NCI-H2227 (cell line): Measurements from ENCODE around the gene RAX2.

Experiments used
- DNase-seq: peaks from one replicate; lab custom pipeline; 2025; ENCODE audit not compliant: unreplicated experiment; lab: John Stamatoyannopoulos, UW

The RAX2 gene

DNA sequence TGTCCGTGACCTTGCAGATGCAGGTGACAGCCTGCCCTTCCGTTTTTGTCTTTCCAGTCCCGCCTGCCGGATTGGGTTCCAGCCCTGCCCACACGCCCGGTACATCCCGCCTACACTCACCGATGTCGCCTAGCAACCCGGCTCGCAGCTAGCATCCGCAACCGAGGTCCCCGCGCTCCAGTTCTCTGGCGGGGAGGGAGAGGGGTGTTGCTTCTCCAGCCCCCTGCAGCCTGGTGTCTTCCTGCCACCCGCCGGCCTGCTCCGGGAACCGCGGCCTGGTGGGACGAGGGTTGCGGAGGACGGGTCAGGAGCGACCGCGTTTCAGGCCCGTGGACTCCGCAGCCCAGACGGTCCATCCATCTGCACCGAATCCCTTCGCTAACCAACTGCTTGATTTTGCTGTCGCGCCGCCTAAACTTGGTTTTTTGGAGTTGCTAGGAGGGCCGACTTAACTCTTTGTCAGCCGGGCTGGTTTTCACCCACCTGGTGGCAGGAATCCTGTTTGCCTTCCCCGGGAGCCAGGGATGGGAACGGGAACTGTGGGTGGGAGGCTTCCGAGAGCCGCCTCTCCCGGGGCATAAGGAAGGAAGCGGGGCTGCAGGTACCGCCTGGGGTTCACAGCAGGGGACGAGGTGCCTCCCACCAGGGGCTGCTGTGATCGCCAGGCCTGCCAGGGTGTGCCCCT, 29.5 kb upstream of the RAX2 start:
- peak; percentile 57 for DNase-seq

DNA sequence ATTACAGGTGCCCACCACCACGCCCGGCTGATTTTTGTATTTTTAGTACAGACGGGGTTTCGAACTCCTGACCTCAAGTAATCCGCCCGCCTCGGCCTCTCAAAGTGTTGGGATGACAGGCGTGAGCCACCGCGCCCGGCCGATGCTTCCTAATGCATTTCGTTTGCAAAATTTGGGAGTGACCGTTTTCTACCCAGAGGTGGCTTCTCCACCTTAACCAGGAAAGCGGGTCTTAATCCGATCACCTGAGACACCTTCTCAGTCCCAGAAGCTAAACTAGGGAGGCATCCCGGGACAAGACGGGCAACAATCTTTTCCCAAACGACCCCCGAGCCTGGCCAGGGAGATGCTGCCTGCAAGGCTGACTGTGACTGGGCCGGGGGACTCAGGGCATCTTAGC, 29.0 kb upstream of the RAX2 start:
- no peak for DNase-seq

DNA sequence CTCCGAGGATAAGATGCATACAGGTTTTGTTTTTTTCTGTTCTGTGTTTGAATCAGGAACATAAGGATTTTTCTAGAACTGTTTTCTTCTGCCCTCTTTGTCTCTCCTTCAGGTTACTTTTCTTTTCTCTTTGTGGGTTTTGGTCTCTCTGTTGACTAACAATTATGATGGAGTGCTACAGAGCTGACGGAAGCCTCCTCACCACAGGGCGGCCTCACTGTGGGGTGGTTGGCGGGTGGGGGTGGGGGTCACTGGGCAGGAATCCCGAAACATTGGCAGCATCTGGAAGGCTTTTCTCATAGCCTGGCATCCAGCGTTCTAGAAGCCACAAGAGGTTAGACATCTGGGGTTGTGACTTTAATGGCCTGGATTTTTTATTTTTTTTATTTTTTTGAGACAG, 26.1 kb upstream of the RAX2 start:
- no peak for DNase-seq

DNA sequence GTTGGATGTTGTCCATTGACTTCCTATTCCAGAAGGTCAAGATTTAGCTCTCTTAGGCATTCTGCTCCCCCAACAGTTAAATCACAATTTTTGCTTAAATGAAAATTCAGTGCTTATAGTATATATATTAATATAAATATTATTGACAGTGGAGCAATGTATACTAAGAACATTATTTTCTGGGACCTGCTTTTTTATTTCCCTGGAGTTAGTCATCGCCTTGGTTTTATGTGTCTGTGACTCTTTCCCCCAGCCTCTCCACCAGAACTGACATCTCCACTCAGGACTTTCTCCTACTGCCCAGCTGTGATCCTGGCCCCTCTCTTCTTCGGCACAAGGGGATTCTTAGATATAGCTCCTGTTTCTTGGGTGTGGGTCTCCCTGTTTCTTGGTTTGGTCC, 24.3 kb upstream of the RAX2 start:
- no peak for DNase-seq

GRCh38 chr19:3793799-3794198, 21.8 kb upstream of the RAX2 start:
- DNase-seq: no peak

DNA sequence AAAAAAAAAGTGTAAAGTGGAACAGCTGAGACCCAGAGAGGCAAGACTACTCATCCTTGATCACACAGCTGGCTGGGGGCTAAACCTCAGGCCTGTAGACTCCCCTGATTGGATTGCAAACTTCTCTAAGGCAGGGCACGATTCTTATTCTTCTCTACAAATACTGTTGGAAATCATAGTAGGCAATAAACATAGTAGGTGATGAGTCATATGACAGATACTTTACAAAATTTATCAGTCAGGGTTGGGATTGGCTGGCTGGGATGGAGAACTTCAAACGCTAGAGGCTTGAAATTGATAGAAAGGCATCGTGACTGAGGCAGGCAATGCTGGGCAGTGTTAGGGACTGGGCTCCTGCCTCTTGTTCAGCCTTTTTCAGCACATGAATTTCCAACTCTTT, 20.1 kb upstream of the RAX2 start:
- no peak for DNase-seq

- DNase-seq: no peak
These were observed 18.9 kb upstream of the RAX2 start for GRCh38 chr19:3790941-3791340.

GRCh38 chr19:3790209-3790734, 18.2 kb upstream of the RAX2 start:
- no peak for DNase-seq

DNA sequence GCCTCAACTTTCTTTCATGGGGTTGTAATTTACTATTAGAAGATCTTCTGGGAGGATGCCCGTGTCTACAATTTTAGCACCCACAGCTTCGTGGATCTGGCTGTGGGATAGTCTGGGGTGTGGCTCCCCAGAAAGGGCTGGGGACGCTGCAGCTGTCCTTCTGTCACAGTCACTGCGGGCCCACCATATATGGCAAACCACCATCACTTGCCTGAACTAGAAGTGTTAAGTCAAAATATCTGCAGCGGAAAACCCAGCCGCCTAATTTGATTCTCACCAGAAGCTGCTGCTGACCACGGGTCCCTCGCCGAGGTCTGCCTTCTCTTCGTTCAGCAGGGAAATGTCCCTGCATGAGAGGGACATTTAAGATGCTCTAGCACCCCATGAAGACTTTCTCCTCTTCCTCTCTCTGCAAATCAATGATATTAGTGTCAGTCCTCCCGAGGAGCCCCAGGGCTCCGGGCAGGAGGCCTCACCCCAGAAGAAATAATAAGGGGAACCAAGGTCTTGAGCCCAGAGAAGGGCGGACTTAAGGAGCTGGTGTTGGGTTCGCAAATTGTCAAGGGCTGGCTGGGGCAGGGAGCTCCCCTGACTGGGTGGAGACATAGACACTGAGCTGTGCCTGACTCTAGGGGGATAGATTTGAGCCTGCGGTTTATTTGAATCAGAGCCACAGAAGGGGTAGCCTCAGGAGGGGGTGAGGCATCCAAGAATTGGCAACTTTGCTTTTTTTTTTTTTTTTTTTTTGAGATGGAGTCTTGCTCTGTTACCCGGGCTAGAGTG, 17.2 kb upstream of the RAX2 start:
- DNase-seq: no peak

- no peak for DNase-seq
These were observed 14.2 kb upstream of the RAX2 start, which contains the start of gene MATK for GRCh38 chr19:3785938-3786824. MATK (minus strand) TSS chr19:3786381; CDS start chr19:3785135, 1,246 bp downstream.

GRCh38 chr19:3785451-3785937, 13.5 kb upstream of the RAX2 start:
- DNase-seq: no peak

DNA sequence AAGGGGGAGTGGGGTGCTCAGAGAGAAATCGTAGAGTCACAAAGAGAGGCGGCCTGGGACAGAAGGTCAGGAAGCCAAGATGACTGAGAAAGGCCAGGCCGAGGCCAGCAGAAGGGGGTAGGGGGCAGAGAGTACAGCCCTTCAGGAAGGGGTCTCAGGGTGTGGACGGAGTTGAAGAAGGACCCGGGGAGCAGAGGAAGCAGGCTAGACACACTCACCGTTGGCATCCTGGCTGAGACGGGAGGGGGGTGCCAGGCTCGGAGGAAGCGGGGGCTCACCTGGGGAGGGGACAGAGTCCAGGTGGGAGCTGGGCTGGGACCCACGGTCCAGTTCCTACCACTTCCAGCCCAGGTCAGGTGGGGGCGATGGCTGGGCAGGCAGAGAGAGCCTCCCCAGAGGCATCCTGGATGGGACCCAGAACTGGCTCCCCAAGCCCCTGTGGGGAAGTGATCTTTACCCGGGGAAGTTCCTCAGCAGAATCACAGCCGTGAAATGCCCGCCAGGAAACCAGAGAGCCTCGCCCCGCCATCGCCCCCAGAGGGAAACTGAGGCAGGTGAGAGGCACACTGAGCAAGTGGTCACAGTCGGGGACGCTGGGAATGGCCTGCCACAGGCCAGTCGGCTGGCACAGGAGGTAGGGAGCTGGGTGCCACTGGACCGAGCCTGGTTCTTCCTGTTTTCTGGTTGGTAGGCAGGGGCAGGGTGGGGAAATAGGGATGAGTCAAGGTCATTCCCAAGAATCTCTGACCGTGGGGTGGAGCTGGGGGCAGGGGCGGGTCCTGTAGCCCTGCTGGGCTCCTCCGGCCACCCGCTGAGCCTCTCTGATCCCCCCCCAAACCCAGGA, 12.8 kb upstream of the RAX2 start:
- DNase-seq: no peak

GRCh38 chr19:3783660-3784584, 11.9 kb upstream of the RAX2 start:
- no peak for DNase-seq

DNA sequence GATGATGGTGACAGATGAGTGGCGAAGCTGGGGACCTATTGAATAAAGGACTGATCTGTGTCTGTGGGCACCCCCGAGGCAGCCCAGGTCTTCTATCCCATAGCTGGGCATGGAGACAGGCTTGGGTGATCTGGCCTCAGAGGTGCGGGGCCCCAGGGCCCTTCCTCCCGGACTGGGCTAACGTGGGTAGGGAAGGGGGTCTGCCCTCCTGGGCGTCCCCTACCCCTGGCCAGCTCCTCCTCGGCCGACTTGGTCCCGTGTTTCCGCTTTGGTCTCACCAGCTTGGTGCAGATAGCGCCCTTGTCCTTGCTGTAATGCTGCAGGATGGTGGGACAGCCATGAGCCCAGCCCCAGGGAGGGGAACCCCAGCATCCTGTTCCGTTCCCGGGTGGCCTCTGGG, 10.9 kb upstream of the RAX2 start:
- no peak for DNase-seq

DNA sequence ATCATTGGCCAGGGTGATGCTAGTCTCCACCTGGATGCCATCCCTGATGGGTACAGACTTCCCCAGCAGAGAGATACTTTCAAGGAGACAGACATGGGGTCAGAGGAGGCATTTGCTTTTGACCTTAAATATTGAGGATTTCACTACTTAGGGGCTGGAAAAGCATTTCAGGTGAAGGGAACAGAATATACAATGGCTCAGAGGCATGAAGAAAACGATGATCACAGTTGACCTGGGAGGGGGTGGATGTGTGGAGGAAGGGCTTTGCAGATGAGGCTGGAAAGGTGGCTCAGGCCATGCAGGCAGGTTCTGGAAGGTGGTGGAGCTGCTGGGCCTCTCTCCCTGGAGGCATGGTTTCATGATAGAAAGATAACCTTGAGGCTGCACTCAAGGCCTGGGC, 10.3 kb upstream of the RAX2 start:
- no peak for DNase-seq

DNA sequence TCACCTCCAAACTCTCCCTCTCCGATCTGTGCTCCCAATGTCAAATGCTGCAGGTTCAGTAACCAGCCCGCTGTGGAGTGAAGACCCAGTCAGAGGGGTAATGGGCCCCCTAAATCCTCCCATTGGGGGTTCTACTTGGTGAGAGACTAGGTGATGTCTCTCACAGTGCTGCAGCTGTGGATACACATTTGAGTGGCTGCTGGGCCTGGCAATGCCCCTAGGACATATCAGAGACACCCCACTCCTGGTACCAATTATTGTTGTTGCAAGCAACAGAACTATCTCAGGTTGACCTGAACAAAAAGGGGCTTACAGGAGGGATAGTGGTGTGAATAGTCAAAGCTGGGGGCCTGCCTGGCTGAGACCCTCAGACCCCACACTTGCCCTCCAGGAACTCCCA, 9.6 kb upstream of the RAX2 start:
- DNase-seq: no peak

- no peak for DNase-seq
These were observed 8.8 kb upstream of the RAX2 start for GRCh38 chr19:3780786-3781304.

DNA sequence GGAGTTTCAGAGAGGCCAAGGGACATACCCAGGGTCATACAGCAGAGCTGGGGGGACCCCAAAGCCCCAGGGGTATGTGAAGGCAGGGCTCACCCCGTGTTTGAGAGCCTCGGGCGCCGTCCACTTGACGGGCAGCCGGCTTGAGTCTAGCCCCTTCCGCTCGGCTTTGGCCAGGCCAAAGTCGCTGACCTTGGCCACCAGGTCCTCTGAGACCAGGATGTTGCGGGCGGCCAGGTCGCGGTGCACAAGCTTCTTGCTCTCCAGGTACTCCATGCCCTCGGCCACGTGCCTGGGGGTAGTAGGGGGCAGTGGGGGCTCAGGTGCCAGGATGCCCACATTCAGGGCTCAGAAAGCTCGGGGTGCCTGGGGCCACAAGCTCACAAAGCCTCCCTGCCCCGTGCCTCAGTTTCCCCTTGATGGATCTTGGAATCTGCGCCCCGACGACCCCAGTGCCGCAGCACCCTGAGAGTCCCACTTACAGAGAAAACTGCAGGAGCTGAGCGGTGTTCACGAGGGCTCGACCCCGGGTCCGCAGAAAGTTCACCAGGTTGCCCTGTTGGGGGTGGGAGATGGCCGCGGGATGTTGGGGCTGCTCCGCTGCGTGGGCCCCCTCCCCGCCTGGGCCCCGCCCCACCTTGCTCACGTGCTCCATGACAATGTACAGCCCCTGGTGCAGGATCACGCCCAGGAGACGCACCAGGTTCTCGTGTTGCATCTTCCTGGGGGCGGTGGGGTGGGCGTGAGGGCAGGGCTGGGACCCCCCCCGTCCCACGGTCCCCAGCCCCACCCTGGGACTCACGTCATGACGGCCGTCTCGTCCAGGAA, 7.1 kb upstream of the RAX2 start:
- DNase-seq: no peak
